Skeletal muscle tissue (tissue), 4 donors: ENCODE results near the gene TNF. TPM values are rescaled to one million over a fixed set of nuclear protein-coding genes. Genes with fewer than 3 reads are reported as not detected.
A peak's percentile ranks its signal among the peaks of the same experiment; 100 is the strongest.
"Not testable (repeated sequence)": the region's sequence is repeated elsewhere in the genome, so short reads cannot be mapped to it uniquely, and the experiment has no call there.

Source experiments
- H3K27ac ChIP-seq: one replicate; pipeline ENCODE4 v1.7.0; 2013; ENCODE audit warnings: mild to moderate bottlenecking, low read depth, low read length, inconsistent platforms
- H3K27me3 ChIP-seq, 3 donors: one replicate each; pipeline ENCODE4 v1.7.0; 2013; ENCODE audit warnings: low read length in 3 of 3; ENCODE audit not compliant: control insufficient read depth in 3 of 3, insufficient read depth in 3 of 3
- H3K36me3 ChIP-seq, 3 donors: one replicate each; pipeline ENCODE4 v1.7.0; 2013; ENCODE audit warnings: low read length in 3 of 3; ENCODE audit not compliant: control insufficient read depth in 3 of 3, insufficient read depth in 3 of 3
- H3K4me1 ChIP-seq, 3 donors: one replicate each; pipeline ENCODE4 v1.7.0; 2013; ENCODE audit warnings: low read length in 3 of 3, mild to moderate bottlenecking in 3 of 3; ENCODE audit not compliant: control insufficient read depth in 3 of 3, insufficient read depth in 3 of 3
- H3K4me3 ChIP-seq, 3 donors: one replicate each; pipeline ENCODE4 v1.7.0; 2013; ENCODE audit warnings: low read length in 3 of 3
- H3K9ac ChIP-seq, 3 donors: one replicate each; pipeline ENCODE4 v1.7.0; 2013; ENCODE audit warnings: low read length in 3 of 3, mild to moderate bottlenecking in 3 of 3, moderate library complexity in 2 of 3, low read depth in 1 of 3
- H3K9me3 ChIP-seq, 3 donors: one replicate each; pipeline ENCODE4 v1.7.0; 2013; ENCODE audit warnings: low read length in 3 of 3; ENCODE audit not compliant: control insufficient read depth in 3 of 3
- total RNA-seq: library from RNA; depleted of rRNA; stranded (reverse); fragments of >200 nt; gene quantifications from one replicate; pipeline ENCODE4 v1.2.3, GENCODE V29; 2014
- donor health status: Osteomylitis.

The TNF gene
- total RNA-seq, 1 donor from 2014 or later, result not detected

GRCh38 chr6:31586599-31587281, 11.4 kb downstream of the TNF start:
- Histone ChIP-seq H3K4me3 (peak overlapping the region in 1 of 3 donors; percentile 12), H3K4me1 (peaks cover 4 to 6% (median 6%) of the 10 kb centered on the region in 3 donors), H3K9ac (no peak overlapping the region), H3K27ac (peak overlapping the region; percentile 25), H3K27me3 (no peaks in the 10 kb centered on the region), H3K36me3 (no peaks in the 10 kb centered on the region), H3K9me3 (no peaks in the 10 kb centered on the region)

GRCh38 chr6:31587791-31588777, 12.7 kb downstream of the TNF start:
- H3K9ac ChIP-seq, result no peak overlapping the region
- no peak overlapping the region for H3K4me3 ChIP-seq
- no peaks in the 10 kb centered on the region for H3K9me3 ChIP-seq
- no peaks in the 10 kb centered on the region for H3K27me3 ChIP-seq
- peaks cover 0 to 2% (median 2%) of the 10 kb centered on the region in 3 donors for H3K4me1 ChIP-seq
- no peak overlapping the region for H3K27ac ChIP-seq
- H3K36me3 ChIP-seq, result no peaks in the 10 kb centered on the region

- Histone ChIP-seq H3K4me1 (peaks cover 0 to 2% (median 2%) of the 10 kb centered on the region in 3 donors), H3K9me3 (no peaks in the 10 kb centered on the region), H3K27ac (no peak overlapping the region), H3K9ac (no peak overlapping the region), H3K36me3 (no peaks in the 10 kb centered on the region), H3K27me3 (no peaks in the 10 kb centered on the region), H3K4me3 (no peak overlapping the region)
These were observed 13.7 kb downstream of the TNF start for GRCh38 chr6:31588871-31589650.

GRCh38 chr6:31590691-31591090, 15.3 kb downstream of the TNF start:
- H3K27me3 ChIP-seq, H3K27ac ChIP-seq, H3K36me3 ChIP-seq: not testable (repeated sequence)

GRCh38 chr6:31592396-31592771, 17.0 kb downstream of the TNF start:
- Histone ChIP-seq H3K27me3 (no peaks in the 10 kb centered on the region), H3K9me3 (no peaks in the 10 kb centered on the region), H3K9ac (no peak overlapping the region), H3K36me3 (no peaks in the 10 kb centered on the region), H3K4me3 (no peak overlapping the region), H3K4me1 (peaks cover 0 to 2% (median 2%) of the 10 kb centered on the region in 3 donors), H3K27ac (no peak overlapping the region)

More at GRCh38 chr6:31590691-31591090, 15.3 kb downstream of the TNF start:
- not testable (repeated sequence) for H3K4me3 ChIP-seq, H3K4me1 ChIP-seq, H3K9ac ChIP-seq, H3K9me3 ChIP-seq

GRCh38 chr6:31597006-31597405, 21.6 kb downstream of the TNF start:
- Histone ChIP-seq H3K4me3 (no peak overlapping the region), H3K27me3 (no peaks in the 10 kb centered on the region), H3K27ac (no peak overlapping the region), H3K36me3 (no peaks in the 10 kb centered on the region), H3K4me1 (no peaks in the 10 kb centered on the region), H3K9ac (no peak overlapping the region), H3K9me3 (no peaks in the 10 kb centered on the region)

GRCh38 chr6:31607317-31607716, 32.0 kb downstream of the TNF start:
- no peaks in the 10 kb centered on the region for H3K27me3 ChIP-seq
- no peaks in the 10 kb centered on the region for H3K36me3 ChIP-seq

GRCh38 chr6:31609519-31610406, 34.4 kb downstream of the TNF start:
- no peaks in the 10 kb centered on the region for H3K4me1 ChIP-seq
- no peaks in the 10 kb centered on the region for H3K27me3 ChIP-seq
- no peaks in the 10 kb centered on the region for H3K36me3 ChIP-seq
- H3K9ac ChIP-seq, result no peak overlapping the region
- H3K27ac ChIP-seq, result no peak overlapping the region
- H3K4me3 ChIP-seq, result no peak overlapping the region
- H3K9me3 ChIP-seq, result no peaks in the 10 kb centered on the region

More at GRCh38 chr6:31607317-31607716, 32.0 kb downstream of the TNF start:
- H3K4me3 ChIP-seq, result no peak overlapping the region
- no peaks in the 10 kb centered on the region for H3K4me1 ChIP-seq
- H3K9ac ChIP-seq, result no peak overlapping the region
- H3K27ac ChIP-seq, result no peak overlapping the region
- no peaks in the 10 kb centered on the region for H3K9me3 ChIP-seq

GRCh38 chr6:31610968-31611367, 35.6 kb downstream of the TNF start:
- no peaks in the 10 kb centered on the region for H3K9me3 ChIP-seq

More at GRCh38 chr6:31610968-31611367, 35.6 kb downstream of the TNF start:
- Histone ChIP-seq H3K9ac (no peak overlapping the region), H3K4me1 (no peaks in the 10 kb centered on the region), H3K27ac (no peak overlapping the region), H3K27me3 (no peaks in the 10 kb centered on the region), H3K4me3 (no peak overlapping the region), H3K36me3 (no peaks in the 10 kb centered on the region)
